Measurements from ENCODE around the gene CLDN24.

CLDN24 gene

DNA sequence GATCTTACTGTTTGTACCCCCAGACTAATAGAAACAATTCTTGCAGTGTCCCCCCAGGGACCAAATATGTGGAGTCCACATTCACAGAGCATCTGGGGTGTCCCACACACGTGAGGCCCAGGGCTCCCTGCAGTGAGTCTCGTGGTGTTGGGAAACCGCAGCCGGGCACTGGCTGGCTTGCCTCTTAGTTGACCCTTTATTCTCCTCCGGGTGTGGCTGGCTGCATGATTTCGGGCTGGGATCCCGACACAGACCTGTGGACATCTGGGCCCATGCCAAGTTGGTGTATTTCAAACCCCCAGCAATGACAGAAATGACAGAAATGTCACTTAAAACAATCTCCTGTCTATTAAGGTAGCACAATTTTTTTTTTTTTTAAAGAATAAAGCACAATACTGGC, 15.6 kb upstream of the CLDN24 start:
- TF ChIP-seq, protein P1, sequence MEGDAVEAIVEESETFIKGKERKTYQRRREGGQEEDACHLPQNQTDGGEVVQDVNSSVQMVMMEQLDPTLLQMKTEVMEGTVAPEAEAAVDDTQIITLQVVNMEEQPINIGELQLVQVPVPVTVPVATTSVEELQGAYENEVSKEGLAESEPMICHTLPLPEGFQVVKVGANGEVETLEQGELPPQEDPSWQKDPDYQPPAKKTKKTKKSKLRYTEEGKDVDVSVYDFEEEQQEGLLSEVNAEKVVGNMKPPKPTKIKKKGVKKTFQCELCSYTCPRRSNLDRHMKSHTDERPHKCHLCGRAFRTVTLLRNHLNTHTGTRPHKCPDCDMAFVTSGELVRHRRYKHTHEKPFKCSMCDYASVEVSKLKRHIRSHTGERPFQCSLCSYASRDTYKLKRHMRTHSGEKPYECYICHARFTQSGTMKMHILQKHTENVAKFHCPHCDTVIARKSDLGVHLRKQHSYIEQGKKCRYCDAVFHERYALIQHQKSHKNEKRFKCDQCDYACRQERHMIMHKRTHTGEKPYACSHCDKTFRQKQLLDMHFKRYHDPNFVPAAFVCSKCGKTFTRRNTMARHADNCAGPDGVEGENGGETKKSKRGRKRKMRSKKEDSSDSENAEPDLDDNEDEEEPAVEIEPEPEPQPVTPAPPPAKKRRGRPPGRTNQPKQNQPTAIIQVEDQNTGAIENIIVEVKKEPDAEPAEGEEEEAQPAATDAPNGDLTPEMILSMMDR (conservative IDR thresholded peaks at IDR 0.05; ENCODE audit: low read length) = no peak
- no peak overlapping the region for H3K4me3 ChIP-seq (ENCODE audit: low read length)
- DNase-seq (ENCODE audit: low read depth) = no peak

DNA sequence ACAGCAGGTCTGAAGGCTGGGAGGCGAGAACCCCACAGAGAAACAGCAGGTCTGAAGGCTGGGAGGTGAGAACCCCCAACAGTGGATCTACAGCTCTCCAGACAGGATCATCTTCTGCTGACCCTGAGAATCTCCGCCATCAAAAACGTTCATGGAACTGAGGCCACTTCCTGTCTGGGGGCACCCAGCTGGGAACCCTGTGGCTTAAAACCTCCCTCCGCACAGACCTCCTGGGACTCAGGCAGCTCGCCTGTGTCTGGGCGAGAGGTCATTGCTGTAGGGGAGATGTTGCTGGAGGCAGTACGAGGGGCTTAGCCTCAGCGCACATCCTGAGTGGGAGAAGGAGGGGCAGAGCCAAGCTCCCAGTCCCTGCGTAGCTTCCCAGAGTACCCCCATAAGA, 15.1 kb upstream of the CLDN24 start:
- no peak for DNase-seq (ENCODE audit: low read depth)
- no peak overlapping the region for H3K4me3 ChIP-seq (ENCODE audit: low read length)

DNA sequence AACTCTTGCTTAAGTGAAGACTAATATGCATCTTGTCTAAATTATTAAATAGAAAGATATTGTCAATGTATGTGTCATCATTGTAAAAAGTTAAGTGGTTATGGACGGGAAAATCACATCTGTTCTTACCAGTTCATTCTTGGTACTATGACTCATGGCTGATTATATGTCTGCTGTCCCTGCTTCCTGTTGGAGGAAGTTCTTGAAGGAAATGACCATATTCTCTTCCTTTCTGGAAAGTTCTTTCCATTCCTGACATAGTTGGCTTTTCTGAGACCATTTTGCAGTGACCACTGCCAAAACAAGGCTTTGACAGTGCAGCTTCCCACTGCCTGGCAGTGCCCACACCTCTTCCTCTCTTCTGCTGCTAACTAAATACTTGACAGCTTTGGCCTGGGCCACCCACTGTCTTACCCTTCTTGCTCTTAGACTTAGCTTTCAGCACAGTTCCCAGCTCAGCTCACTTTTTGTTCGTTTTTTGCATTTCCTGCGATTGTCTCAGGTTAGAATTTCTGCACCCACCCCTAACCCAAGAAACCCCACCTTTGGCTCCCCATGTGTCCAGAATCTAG, 13.2 kb upstream of the CLDN24 start:
- TF ChIP-seq, protein P1 (conservative IDR thresholded peaks at IDR 0.05; ENCODE audit: low read length) = no peak
- no peak overlapping the region for H3K4me3 ChIP-seq (ENCODE audit: low read length)
- DNase-seq (ENCODE audit: low read depth) = peak; percentile 97

More for the DNA sequence above, 15.1 kb upstream of the CLDN24 start:
- TF ChIP-seq, protein P1 (conservative IDR thresholded peaks at IDR 0.05; ENCODE audit: low read length) = no peak

DNA sequence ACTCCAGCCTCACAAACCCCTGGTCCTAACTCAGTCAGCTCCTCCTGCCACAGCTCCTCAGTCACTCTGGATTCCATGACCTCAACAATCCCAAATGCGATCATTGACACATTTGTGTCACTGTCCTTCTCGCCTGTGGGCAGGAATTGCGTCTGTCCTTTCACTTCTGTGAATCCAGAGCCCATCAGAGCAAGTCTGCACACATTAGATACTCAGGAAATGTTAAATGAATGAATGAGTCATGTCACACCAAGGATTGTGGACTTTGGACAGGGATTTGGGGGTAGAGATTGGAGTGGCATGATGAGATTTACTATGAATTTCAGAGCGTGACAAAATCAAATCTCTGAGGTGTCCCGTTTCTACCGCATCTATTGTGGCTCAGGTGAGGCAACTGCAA, 11.8 kb upstream of the CLDN24 start:
- TF ChIP-seq, protein P1 (conservative IDR thresholded peaks at IDR 0.05; ENCODE audit: low read length) = no peak
- DNase-seq (ENCODE audit: low read depth) = no peak
- no peak overlapping the region for H3K4me3 ChIP-seq (ENCODE audit: low read length)

DNA sequence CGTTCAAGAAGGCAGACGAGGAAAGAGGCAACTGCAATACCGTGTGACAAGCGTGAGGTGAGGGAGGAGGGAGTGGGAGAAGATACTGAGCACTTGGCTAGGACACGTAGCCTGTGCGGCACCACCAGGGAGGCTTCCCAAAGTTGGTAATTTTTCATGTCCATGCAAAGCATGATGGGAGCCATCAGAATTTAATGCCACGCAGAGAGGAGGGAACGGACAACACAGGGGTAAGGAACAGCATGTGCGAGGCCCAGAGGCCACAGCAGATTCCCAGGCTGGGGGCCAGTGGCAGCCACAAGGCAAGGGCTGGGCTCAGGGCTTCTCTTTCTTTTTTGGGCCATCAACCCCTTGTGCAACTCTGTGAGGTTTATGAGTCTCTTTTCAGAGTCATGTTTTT, 11.0 kb upstream of the CLDN24 start:
- TF ChIP-seq, protein P1 (conservative IDR thresholded peaks at IDR 0.05; ENCODE audit: low read length) = no peak
- H3K4me3 ChIP-seq (ENCODE audit: low read length) = no peak overlapping the region
- no peak for DNase-seq (ENCODE audit: low read depth)

DNA sequence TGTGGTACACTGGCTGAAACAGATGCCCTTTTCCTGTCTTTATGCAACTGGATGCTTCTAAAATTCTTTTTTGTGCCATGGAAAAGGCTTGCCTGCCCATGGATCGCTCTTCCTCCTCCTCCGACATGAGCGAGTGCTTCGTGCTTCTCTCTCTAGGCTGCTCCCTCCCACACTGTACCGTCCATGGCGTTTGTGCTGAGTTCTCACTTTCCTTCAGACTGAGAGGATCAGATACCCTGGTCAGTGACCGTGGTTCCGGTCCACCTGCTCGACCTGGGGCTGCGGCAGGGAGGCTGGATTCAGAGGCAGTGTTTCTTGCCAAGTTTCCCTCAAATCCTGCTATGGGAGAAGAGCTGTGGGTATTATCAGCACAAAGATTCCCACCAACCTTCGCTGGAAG, 10.2 kb upstream of the CLDN24 start:
- H3K4me3 ChIP-seq (ENCODE audit: low read length) = no peak overlapping the region
- DNase-seq (ENCODE audit: low read depth) = no peak
- TF ChIP-seq, protein P1 (conservative IDR thresholded peaks at IDR 0.05; ENCODE audit: low read length) = no peak

DNA sequence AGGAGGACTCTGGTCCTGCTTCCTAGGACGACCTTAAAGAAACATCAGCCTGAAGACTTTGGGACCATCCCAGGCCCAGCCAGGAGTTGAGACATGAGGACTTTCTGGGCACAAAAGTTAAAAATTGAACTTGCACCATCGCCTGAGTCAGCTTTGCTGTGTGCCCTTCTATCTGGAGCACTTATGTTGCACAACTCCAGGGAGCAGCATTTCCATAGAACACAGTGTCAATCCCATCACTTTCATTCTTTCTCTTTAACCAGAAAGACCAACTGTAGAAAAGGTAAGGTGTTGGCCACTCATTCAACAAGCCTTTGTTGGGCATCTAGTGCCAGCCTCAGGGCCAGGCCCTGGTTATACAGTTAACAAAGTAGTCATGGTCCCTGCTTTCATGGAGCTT, 8.6 kb upstream of the CLDN24 start:
- H3K4me3 ChIP-seq (ENCODE audit: low read length) = no peak overlapping the region
- TF ChIP-seq, protein P1 (conservative IDR thresholded peaks at IDR 0.05; ENCODE audit: low read length) = no peak
- peak; percentile 27 for DNase-seq (ENCODE audit: low read depth)
